ENCODE results near the gene NDUFB4.
"Not testable (repeated sequence)": the region's sequence is repeated elsewhere in the genome, so short reads cannot be mapped to it uniquely, and the experiment has no call there.

NDUFB4 gene

GRCh38 chr3:120615847-120616609 is 19.9 kb downstream of the NDUFB4 start:
- no peak for FAIRE-seq
- no peak for TF ChIP-seq POLR2AphosphoS5 (IDR thresholded peaks at IDR 0.05; ENCODE audit: low read depth, low read length)
- TF ChIP-seq TAF1 (IDR thresholded peaks at IDR 0.05; ENCODE audit: borderline replicate concordance, low read depth, low read length), result no peak
- no peak for TF ChIP-seq POLR2A (IDR thresholded peaks at IDR 0.05; ENCODE audit: low read depth, low read length)
- no peak for DNase-seq (ENCODE audit: insufficient read length)

- FAIRE-seq; DNase-seq (ENCODE audit: insufficient read length): not testable (repeated sequence)
Measured at GRCh38 chr3:120616745-120617144, 20.6 kb downstream of the NDUFB4 start.

GRCh38 chr3:120622457-120622856 is 26.3 kb downstream of the NDUFB4 start:
- DNase-seq (ENCODE audit: insufficient read length) (no peak), FAIRE-seq (no peak)
- TF ChIP-seq TAF1 (IDR thresholded peaks at IDR 0.05; ENCODE audit: borderline replicate concordance, low read depth, low read length) (no peak), POLR2A (IDR thresholded peaks at IDR 0.05; ENCODE audit: low read depth, low read length) (no peak), POLR2AphosphoS5 (IDR thresholded peaks at IDR 0.05; ENCODE audit: low read depth, low read length) (no peak)

- DNase-seq (ENCODE audit: insufficient read length) (no peak), FAIRE-seq (no peak)
- no peak for TF ChIP-seq POLR2AphosphoS5 (IDR thresholded peaks at IDR 0.05; ENCODE audit: low read depth, low read length)
- TF ChIP-seq POLR2A (IDR thresholded peaks at IDR 0.05; ENCODE audit: low read depth, low read length), result no peak
- TF ChIP-seq TAF1 (IDR thresholded peaks at IDR 0.05; ENCODE audit: borderline replicate concordance, low read depth, low read length), result no peak
Measured at GRCh38 chr3:120622870-120623726, 27.0 kb downstream of the NDUFB4 start.

- no peak for FAIRE-seq
- no peak for DNase-seq (ENCODE audit: insufficient read length)
- TF ChIP-seq POLR2A (IDR thresholded peaks at IDR 0.05; ENCODE audit: low read depth, low read length) (no peak), TAF1 (IDR thresholded peaks at IDR 0.05; ENCODE audit: borderline replicate concordance, low read depth, low read length) (no peak), POLR2AphosphoS5 (IDR thresholded peaks at IDR 0.05; ENCODE audit: low read depth, low read length) (no peak)
Measured at GRCh38 chr3:120623727-120624093, 27.6 kb downstream of the NDUFB4 start.

- FAIRE-seq, result no peak
- no peak for DNase-seq (ENCODE audit: insufficient read length)
- TF ChIP-seq POLR2AphosphoS5 (IDR thresholded peaks at IDR 0.05; ENCODE audit: low read depth, low read length) (no peak), POLR2A (IDR thresholded peaks at IDR 0.05; ENCODE audit: low read depth, low read length) (no peak), TAF1 (IDR thresholded peaks at IDR 0.05; ENCODE audit: borderline replicate concordance, low read depth, low read length) (no peak)
Measured at GRCh38 chr3:120625159-120625586, 29.0 kb downstream of the NDUFB4 start.

- TF ChIP-seq TAF1 (IDR thresholded peaks at IDR 0.05; ENCODE audit: borderline replicate concordance, low read depth, low read length) (no peak), POLR2AphosphoS5 (IDR thresholded peaks at IDR 0.05; ENCODE audit: low read depth, low read length) (no peak), POLR2A (IDR thresholded peaks at IDR 0.05; ENCODE audit: low read depth, low read length) (no peak)
- FAIRE-seq (no peak), DNase-seq (ENCODE audit: insufficient read length) (no peak)
Measured at GRCh38 chr3:120634539-120634938, 38.4 kb downstream of the NDUFB4 start.

GRCh38 chr3:120636795-120637401 is 40.8 kb downstream of the NDUFB4 start:
- TF ChIP-seq POLR2AphosphoS5 (IDR thresholded peaks at IDR 0.05; ENCODE audit: low read depth, low read length) (no peak), POLR2A (IDR thresholded peaks at IDR 0.05; ENCODE audit: low read depth, low read length) (no peak), TAF1 (IDR thresholded peaks at IDR 0.05; ENCODE audit: borderline replicate concordance, low read depth, low read length) (no peak)
- FAIRE-seq (no peak), DNase-seq (ENCODE audit: insufficient read length) (no peak)

GRCh38 chr3:120637851-120638559 is 41.9 kb downstream of the NDUFB4 start:
- DNase-seq (ENCODE audit: insufficient read length) (no peak), FAIRE-seq (no peak)
- TF ChIP-seq POLR2A (IDR thresholded peaks at IDR 0.05; ENCODE audit: low read depth, low read length), result no peak
- TF ChIP-seq TAF1 (IDR thresholded peaks at IDR 0.05; ENCODE audit: borderline replicate concordance, low read depth, low read length), result no peak
- TF ChIP-seq POLR2AphosphoS5 (IDR thresholded peaks at IDR 0.05; ENCODE audit: low read depth, low read length), result no peak

GRCh38 chr3:120638820-120639219 is 42.7 kb downstream of the NDUFB4 start:
- FAIRE-seq; DNase-seq (ENCODE audit: insufficient read length): not testable (repeated sequence)

GRCh38 chr3:120640231-120640630 is 44.1 kb downstream of the NDUFB4 start:
- FAIRE-seq (no peak), DNase-seq (ENCODE audit: insufficient read length) (no peak)
- TF ChIP-seq TAF1 (IDR thresholded peaks at IDR 0.05; ENCODE audit: borderline replicate concordance, low read depth, low read length) (no peak), POLR2AphosphoS5 (IDR thresholded peaks at IDR 0.05; ENCODE audit: low read depth, low read length) (no peak), POLR2A (IDR thresholded peaks at IDR 0.05; ENCODE audit: low read depth, low read length) (no peak)

Data from GM12892 (cell line).